GM10266 (cell line): ENCODE results near the gene ITPR2.

Source experiments
- DNase-seq: peaks from one replicate; pipeline ENCODE4 v3.0.0; 2012; ENCODE audit errors: extremely low spot score
- CTCF ChIP-seq: IDR thresholded peaks from 2 replicates; pipeline ENCODE4 v1.5.1; 2012; ENCODE audit warnings: mild to moderate bottlenecking, low read depth; ENCODE audit not compliant: control insufficient read depth, insufficient read depth; ENCODE audit errors: missing control alignments

ITPR2 gene

GRCh38 chr12:26643532-26644315, 189.3 kb downstream of the ITPR2 start:
- TF ChIP-seq CTCF: no peak
- DNase-seq: no peak

DNA sequence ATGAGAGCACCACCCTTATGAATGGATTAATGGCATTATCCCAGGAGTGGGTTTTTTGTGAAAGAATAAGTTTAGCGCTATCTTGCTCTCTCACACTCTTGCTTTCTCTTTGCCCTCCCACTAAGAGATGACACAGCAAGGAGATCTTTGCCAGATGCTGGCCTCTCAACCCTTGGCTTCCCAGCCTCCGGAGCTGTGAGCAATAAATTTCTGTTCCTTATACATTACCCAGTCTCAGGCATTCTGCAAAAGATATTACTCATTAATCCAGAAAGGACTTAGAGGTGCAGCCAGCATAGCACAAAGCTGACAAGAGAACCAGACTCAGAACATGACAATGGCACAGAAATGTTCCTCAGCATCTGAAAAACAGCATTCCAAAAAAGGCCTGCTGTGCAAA, 190.6 kb downstream of the ITPR2 start:
- TF ChIP-seq CTCF: no peak

DNA sequence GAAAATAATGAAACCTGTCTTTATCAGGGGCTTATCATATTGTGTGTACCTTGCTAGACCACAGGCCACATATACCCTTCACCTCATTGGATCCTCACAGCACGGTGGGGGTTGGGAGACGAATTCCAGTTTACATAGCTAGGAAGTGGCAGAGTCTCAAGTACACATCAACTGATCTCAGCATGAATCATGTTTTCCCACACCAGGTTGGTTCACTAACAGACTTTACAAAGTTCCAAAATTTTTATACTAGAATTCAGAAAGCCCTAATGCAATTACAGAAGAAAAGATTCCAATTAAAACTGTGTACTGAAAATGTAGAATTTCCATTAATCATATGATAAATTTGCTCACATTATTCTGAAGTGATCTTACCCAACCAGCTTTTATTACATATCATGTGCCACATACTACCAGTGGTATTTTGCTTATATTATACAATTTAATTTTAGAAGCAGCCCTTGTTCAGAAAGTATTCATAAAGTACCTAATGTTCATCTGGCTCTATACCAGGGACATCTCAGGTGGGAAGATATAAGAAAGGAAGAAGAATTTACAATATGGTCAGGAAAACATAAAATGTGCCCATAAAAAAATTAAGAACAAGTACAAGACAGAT, 196.2 kb downstream of the ITPR2 start:
- no peak for DNase-seq
- no peak for TF ChIP-seq CTCF

More for the DNA sequence above, 190.6 kb downstream of the ITPR2 start:
- no peak for DNase-seq

DNA sequence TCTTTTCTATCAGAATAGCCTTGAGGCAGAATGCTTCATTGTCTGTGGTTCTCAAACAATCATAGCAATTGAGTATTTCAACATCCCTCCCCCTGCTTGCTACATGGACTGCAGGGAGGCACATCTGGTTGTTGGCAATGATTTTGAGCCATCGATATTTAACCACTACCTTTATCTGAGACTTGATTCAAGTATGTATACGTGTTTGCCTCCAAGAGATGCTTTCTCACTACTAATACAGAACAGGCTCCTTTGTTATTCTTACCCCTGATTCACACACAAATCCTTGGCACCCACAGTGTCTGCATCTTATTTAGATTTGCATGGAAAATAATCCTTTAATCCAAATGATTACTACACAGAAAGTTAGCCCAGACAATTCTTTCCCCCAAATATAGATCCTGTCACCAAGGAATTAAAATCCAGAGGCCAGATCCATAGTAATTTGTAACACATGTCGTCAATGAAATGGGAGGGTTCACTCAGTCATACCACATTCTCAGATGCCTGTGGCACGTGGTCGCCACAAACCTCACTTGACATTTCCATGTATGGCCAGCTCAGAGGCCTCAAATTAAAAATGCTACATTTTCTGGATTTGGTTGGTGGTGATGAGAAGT, 199.3 kb downstream of the ITPR2 start:
- TF ChIP-seq CTCF: no peak
- DNase-seq: no peak

- DNase-seq: no peak
- TF ChIP-seq CTCF: no peak
Measured at GRCh38 chr12:26632756-26633155, 200.2 kb downstream of the ITPR2 start.

DNA sequence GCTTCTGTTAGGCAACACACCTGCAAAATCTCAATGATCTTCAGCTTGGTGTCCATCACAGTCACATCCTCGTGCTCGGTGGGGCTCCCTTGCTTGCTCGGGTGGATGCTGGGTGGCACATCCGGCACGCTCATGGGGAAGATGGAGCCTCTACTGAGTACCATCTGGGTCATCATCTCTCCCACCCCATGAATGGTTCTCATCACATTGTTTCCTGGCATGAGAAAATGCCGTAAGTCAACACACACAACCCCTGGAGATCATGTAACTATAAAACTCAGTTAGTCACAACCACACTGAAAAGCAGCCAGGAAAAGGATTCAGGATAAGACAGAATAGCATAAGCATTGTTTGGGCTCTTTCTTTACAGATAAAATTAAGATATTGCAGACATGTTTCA, 201.1 kb downstream of the ITPR2 start:
- DNase-seq: no peak
- TF ChIP-seq CTCF: no peak
